Renal cortical epithelial cell (primary cell): Measurements from ENCODE around the gene TCN1. TPM values are rescaled to one million over a fixed set of nuclear protein-coding genes. Genes with fewer than 3 reads are reported as not detected.
"Not testable (repeated sequence)": the region's sequence is repeated elsewhere in the genome, so short reads cannot be mapped to it uniquely, and the experiment has no call there.

Experiments used
- DNase-seq: peaks from one replicate; pipeline ENCODE4 v3.0.0-alpha.2; 2011; ENCODE audit warnings: low read depth
- total RNA-seq: library from RNA; depleted of rRNA; stranded (reverse); fragments of >200 nt; gene quantifications from 2 replicates; pipeline ENCODE4 v1.2.3, GENCODE V29; 2014

TCN1 gene
- total RNA-seq, 1 donor from 2014 or later: 1.9 TPM

DNA sequence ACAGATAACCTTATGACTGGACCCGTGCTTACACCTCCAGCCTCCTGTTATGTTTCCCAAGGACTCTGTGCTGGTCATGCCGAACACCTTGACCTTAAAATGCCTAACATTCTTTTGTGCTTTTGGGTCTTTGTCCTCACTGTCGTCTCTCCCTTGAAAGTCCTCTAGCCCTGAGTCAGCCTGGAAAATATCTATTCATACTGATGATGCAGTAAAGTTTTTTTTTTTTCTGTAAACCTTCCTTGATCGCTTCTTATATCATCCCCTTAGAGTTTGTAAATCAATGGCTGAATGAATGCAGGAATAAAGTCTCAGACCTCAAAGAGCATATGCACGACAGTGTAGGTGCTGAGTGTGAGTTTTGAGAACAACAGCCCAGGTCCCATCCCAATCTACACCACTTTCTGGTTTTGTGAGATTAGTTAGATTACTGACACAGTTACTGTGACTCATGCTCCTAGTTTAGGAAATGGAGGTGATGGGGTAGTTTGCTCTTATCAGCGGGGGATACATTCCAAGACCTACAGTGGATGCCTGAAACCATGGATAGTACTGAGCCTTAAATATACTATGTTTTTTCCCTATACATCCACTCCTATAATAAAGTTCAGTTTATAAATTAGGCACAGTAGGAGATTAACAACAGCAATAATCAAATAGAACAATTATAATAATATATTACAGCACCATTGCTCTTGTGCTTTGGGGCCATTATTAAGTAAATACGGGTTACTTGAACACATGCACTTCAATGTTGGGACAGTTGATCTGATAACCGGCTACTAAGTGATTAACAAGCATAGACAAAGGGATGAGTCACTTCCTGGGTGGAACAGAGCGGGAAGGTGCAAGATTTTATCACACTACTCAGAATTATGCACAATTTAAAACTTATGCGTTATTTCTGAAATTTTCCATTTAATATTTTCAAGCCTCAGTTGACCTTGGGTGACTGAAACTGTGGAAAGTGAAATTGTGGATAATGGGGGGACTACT, 8.6 kb downstream of the TCN1 start:
- DNase-seq: peak; percentile 73

DNA sequence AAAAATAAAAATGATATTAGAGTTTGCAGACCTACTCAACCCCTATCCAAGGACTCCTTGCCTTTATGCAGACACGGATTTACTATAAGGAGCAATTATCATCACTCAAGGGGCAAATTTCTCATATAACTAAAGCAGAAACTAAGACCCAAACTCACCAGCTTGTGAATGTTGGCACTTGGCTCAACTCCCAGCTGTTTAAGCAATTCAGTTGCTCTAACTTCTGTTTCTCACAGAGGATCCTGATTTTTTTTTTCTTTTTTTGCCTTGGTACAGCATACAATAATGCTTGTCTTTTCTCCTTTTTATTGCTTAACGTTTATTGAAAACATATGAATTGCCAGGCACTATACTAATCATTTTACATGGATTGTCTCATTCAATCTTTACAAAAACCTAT, 11.4 kb downstream of the TCN1 start:
- DNase-seq: peak; percentile 29

DNA sequence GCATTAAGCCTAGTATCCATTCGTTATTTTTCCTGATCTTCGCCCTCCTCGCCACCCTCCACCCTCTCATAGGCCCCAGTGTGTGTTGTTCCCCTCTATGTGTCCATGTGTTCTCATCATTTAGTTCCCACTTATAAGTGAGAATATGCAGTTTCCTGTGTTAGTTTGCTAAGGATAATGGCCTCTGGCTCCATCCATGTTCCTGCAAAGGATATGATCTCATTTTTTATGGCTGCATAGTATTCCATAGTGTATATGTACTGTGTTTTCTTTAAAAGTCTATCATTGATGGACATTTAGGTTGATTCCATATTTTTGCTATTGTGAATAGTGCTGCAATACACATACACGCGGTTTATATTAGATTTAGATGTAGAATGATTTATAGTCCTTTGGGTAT, 14.9 kb downstream of the TCN1 start:
- not testable (repeated sequence) for DNase-seq

DNA sequence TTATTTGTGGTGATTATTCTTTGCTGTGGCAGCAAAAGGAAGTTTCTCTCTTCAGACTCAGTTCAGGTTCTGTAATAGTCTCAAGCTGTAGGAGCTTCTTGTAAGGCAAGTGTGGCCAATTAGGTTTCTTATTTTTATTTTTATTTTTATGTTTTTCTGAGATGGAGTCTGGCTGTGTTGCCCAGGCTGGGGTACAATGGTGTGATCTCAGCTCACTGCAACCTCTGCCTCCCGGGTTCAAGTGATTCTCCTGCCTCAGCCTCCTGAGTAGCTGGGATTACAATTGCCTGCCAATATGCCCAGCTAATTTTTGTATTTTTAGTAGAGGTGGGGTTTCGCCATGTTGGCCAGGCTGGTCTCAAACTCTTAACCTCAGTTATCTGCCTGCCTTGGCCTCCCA, 16.7 kb downstream of the TCN1 start:
- DNase-seq: not testable (repeated sequence)

DNA sequence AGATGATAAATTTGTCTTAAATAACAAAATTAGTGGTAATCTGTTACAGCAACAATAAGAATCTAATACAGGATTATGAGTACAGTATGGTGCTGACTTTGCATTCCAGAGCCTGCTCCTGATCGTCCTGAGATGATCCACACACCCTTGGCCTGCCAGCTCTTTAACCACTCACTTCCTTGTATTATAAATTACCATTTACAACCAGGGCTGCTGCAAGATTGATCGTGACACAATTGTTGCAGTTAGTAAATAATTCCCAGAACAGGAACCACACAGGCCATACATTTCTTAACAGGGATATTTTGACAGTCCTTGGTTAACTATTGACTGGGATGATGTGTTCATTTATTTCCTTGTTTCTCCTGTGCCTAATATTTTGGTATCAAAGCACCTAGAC, 17.2 kb downstream of the TCN1 start:
- DNase-seq: peak; percentile 99

DNA sequence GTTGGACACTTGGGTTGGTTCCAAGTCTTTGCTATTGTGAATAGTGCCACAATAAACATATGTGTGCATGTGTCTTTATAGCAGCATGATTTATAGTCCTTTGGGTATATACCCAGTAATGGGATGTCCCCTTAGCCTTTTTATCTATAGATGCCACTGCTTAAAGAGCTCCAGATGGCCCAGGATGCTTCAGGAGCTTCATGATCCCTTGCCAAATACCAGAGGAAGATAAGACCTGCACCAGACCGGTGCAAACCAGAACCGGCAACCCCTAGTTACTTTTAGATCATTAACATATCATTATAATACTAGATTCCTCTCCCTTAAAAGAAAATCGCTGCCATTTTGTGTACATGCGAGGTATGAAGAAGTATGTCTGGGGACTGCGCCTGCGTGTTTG, 17.8 kb downstream of the TCN1 start:
- DNase-seq: not testable (repeated sequence)

DNA sequence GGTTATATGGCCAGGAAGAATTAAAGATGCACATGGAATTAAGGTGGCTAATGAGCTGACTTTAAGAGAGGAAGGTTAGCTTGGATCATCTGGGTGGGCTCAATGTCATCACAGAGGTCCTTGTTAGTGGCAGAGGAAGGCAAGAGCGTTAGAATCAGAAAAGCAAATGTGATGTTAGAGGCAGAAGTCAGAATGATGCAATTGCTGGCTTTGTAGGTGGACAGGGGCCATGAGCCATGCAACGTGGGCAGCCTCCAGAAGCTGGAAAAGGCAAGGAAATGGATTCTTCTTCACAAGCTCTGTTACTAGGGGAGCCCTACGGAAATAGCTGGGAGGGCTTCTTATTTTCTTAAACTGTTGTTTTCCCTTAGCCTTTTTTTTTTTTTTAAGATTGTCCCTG, 18.7 kb downstream of the TCN1 start:
- DNase-seq: no peak

DNA sequence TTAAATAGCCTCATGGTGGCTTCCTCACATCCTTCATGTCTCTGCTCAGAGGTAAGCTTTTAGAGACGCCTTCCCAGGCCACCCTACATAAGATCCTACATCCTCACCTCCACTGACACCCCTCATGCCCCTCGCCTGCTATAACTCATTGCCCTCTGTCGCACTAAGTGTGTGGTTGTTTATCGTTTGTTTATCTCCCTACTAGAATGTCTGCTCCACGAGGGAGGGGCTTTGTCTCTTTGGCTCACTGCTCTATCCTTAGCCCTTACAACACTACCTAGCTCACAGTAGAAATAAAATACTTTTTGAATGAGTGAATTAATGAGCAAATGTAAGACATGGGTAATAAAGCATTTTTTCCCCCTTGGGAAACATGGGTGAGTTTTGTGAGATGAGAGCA, 19.7 kb downstream of the TCN1 start:
- no peak for DNase-seq

DNA sequence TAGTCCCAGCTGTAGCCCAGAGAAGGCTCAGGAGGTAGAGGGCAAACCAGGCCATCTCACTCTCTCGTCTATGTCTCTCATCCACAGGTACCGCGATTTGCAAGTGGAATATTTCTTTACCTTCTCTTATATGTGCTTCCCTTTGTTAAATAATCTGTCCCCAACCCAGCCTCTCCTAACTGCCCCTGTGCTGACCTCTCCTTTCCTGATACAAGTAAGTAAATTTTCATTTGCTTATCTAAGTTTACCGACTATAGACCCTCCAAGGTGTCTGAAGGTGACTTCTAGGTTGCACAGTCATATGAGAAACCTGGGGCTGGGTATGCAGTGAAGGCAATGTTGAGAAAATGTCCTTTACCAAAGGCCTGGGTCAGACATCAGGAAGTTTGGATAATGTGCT, 20.9 kb downstream of the TCN1 start, which contains the start of gene CBLIF:
CBLIF (minus strand) TSS at position 101 of the 400 bp plus-strand sequence; CDS start at position 55, 46 bp downstream.
- no peak for DNase-seq

DNA sequence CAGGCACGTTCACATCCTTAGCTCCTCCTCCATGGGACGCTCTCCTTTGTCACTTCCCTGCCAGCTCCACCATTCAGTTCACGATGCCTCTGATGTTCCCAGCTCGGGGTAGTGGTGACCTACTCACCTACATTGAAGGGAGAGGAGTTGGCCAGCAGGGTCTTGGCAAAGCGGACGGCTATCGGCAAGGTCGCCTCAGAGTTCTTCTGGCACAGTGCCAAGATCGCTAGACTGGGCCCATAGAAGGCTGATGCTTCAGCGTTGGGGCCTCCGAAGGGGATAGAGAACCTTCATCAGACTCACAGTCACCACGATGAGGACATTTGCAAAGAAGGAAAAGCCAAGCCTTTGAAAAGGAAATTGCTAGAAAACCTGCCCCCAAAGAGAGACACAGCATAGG, 24.0 kb downstream of the TCN1 start:
- no peak for DNase-seq

DNA sequence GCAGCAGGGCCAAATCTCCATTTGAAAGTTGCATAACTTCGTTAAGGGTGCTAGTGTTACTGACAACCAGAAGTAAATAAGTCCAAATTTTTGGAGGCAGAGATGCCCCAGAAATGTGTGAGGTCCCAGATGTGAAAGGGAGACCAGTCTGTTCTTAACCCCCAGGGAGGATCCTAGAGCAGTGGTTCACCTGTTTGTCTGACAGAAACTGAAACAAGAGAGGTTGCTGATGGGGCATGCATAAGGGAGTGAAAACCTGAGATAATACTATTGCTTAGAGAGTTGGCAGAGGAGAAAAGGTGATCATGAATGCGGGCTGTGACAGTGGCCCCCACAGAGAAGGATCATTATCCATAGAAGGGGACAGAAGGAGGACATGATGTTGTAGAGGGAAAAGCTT, 24.8 kb downstream of the TCN1 start:
- DNase-seq: no peak

DNA sequence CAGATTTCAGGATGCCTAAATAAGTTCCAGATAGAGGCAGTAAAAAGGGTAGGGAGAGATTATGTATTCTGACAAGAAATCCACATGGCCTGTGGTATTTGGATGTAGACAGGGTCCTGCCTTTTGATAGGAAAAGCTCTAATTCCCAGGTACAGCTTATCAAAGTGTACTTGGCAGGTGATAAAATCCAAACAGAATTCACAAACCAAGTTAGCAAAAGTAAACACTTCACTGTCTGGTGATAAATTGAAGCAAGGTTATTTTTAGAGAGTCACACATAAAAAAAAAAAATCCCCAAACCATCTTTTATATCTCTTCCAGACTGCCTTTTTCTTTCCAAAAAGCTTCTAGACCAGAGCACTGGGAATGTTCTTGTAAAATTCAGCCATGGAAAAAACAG, 26.7 kb downstream of the TCN1 start:
- no peak for DNase-seq

DNA sequence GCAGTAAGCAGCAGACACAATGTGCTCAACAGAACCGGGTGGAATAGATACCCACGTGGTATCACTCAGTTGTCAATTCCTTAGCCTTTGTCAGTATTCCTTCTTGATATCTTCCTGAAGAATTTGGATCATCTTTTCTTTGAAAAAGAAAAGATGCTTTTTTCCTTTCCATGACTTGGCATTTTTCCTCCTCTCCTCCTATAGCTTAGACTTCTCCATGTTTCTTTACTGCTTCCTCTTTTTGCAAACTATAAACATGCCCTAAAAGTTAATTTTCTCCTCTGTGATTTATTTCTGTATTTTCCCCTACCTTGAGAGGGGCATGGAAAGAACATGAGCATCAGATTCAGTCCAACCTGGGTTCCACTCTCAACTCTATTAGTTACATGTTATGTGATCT, 32.7 kb downstream of the TCN1 start:
- DNase-seq: no peak

DNA sequence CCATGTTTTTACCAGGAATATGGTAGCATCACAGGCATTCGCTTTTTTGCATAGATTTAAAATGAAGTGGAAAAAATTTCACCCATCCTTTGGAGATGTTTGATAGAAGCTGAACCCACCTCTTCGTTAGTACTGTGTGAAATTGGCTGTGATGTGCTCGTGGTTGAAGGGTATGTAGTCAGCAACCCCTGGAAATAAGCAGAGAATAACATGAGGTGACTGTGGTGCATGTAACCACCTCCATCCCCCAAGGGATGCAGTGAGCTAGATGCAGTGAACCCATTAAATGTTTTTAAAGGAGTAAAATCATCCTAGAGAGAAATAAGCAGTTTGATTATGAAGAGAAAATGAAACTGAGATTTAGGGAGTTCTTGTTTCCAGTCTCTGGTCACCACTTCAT, 36.9 kb downstream of the TCN1 start:
- no peak for DNase-seq

DNA sequence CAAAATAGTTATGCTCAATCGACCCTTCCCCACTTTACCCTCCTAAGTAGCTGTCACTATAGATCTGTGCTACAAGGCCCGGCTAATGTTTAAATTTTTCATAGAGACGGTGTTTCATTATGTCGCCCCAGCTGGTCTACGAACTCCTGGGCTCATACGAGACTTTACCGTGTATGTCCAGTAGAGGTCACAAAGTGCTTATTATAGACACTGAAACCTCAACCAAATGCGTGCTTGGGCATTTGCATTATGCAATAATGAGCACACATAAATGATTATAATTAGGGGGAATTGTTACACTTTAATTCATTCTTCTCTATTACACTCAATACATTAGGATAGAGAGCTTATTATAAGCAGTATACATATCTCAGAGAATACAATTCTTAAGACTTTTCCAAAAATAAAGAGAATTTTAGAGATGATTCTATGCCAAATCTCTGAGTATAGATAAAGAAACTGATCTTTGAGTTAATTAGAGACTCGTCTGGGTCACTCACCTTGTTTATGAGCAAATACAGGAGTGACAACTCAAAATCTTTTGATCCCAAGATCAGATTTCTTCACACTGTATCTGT, 43.2 kb downstream of the TCN1 start:
- peak; percentile 73 for DNase-seq

DNA sequence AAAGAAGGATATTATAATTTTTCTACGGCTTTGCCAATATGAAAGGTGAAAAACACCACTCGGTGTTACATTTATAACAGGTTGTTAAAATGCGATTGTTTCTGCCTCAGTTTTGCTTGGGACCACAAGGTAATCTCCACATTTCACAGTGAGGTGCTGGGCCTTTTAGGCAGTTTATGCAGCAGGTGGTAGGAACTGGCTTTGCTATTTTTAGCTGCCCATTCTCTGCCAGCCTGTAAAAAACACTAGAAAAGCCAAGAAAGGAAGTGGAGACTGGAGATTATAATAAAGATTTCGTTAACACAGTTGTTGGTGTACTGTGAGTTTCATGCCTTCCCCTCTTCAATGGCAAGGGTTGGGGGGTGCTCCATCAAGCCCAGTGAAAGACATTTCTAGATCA, 47.7 kb downstream of the TCN1 start:
- no peak for DNase-seq

DNA sequence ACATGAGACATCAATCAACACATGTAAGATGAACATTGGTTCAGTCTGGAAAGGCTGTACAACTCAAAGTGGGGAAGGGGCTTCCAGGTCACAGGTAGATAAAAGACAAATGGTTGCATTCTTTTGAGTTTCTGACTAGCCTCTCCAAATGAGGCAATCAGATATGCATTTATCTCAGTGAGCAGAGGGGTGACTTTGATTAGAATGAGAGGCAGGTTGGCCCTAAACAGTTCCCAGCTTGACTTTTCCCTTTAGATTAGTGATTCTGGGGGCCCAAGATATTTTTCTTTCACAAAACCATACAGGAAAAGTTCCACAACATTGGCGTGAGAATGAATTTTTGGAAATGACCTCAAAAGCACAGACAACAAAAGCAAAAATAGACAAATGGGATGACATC, 49.9 kb downstream of the TCN1 start:
- not testable (repeated sequence) for DNase-seq

DNA sequence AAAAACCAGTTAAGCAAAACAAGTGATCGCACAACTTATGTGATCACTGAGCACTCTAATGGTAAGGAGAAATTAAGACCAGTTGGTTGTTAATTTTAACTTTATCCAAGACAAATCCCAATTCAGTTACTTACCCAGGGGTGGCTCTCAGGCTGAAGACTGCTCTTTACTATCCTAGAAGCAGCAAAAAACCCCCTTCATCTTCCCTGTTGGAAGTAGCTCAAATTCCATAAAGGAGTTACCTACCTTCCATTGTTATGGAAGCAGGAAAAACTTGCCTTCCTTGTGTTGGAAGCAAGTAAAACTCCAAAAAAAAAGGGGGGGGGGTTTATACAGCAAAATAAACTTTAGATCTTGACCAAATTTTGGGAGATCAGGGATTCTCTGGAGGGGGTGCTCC, 50.5 kb downstream of the TCN1 start:
- no peak for DNase-seq

DNA sequence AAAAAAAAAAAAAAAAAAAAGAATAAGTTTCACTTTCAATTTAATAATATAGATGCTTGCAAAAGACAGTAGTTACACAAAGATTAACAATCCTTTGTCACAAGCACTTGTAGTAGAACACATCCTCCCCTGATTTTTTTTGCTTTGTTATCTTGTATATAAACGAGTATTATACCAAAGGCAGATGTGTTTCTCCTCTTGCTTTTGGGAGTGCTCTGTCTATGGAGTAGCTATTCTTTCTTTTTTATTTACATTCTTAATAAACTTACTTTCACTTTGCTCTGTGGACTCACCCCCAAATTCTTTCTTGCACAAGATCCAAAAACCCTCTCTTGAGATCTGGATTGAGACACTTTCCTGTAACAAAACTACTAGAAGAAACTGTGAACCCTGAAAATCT, 52.3 kb downstream of the TCN1 start:
- no peak for DNase-seq

DNA sequence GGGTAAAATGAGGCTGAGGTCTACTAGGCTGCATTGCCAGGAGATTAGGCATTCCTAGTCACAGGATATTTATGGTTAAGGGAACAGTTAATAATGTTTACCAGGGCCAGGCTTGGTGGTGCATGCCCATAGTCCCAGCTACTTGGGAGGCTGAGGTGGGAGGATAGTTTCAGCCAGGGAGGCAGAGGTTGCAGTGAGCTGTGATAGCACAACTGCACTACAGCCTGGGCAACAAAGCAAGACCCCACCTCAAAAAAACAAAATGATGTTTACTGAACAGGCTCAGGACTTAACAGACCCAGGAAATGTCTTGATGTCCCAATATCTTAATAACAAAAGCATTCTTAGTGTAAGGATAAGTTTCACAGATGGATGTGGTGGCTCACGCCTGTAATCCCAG, 52.9 kb downstream of the TCN1 start:
- DNase-seq: no peak

DNA sequence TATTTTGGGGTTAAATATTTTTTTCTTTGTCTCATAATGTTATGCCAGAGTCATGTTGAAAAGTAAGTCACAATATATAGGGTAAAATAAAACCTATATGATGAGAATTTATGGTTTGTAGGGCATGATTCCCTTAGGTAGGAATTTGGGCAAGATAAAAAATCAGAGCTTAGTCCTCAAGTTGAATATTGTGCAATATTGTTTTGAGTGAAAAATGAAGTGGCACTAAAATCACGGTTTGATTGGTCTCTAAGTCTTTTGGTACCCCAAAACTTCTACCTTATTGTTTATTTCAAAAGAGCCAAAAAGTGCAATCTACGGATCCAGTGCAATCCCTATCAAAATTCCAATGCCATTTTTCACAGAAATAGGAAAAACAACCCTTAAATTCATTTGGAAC, 54.1 kb downstream of the TCN1 start:
- DNase-seq: no peak

DNA sequence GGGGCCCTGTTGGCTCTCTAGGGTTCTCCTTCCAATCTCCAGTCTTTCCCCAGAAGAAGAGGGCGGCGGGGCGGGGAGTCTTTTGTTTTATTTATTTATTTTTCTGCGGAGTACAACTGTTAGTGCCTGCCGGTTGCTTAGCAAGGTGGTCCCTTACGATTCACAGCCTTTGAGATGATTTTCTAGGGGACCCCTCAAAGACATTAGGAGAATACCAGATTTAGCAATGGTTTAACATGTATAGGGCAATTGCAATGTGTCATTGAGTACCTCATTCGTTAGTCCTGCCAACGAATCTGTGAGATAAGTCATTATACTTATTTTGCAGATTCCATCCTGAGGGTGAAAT, 55.4 kb downstream of the TCN1 start:
- DNase-seq: no peak

DNA sequence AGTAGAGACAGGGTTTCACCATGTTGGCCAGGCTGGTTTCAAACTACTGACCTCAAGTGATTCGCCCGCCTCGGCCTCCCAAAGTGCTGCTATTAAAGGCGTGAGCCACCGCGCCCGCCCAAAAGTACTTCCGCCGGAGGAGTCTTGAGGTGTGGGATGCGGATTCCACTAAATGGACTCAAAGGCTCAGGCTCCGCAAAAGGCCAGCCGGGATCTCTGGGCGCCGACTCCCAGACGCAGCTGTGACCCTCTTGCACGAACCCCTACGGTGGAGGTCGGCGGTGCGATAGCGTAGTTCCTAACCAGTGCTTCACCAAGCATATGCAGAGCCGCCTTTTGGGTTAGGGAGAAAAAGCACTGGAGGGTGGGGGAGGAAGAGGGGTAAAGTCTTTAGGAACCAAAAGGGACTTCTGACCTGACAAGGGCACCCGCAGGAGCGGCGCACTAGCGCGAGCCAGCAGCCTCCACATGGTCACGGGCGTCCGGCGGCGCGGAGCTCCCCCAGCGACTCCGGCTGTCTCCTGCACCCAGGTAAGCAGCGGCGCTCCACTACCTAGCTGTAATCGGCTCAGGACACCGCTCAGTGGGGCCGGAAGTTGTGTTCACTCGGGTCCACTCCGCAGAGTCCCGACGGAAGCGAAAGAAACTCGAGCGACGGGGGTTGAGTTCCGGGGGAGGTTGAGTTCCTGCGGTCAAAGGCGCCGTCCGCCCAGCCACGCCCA, 55.9 kb downstream of the TCN1 start, which contains the start of gene MRPL16:
MRPL16 (minus strand) TSS at position 590 of the 722 bp plus-strand sequence; CDS start at position 470, 120 bp downstream.
- DNase-seq: peak; percentile 73
